ENCODE data around the gene MVP.

MVP gene

DNA sequence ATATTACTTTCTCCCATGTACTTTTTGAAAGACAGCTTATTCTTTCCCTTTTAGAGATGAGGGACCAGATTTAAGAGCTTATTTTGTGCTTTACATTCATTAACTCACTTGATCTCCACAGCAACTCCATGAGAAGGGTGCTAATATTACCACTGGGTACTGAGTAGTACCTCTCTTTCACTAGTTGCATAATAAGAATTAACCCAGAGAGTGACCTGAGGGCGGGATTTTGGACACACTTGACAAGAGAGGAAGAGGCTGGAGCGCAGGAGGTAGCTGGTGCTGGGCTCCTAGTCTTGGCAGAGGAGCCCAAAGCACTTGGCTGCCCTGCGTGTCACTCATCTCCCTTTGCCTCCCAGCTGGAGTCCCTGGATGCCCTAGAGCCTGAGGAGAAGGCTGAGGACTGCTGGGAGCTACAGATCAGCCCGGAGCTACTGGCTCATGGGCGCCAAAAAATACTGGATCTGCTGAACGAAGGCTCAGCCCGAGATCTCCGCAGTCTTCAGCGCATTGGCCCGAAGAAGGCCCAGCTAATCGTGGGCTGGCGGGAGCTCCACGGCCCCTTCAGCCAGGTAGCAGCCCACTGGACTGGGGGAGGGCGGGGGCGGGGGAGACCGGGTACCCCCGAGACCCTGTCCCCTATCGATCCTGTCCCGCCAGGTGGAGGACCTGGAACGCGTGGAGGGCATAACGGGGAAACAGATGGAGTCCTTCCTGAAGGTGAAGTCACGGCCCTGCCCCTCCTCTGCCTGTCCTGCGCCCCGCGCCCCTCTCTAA is 15.6 kb upstream of the MVP start:
- DNase-seq, result no peak

DNA sequence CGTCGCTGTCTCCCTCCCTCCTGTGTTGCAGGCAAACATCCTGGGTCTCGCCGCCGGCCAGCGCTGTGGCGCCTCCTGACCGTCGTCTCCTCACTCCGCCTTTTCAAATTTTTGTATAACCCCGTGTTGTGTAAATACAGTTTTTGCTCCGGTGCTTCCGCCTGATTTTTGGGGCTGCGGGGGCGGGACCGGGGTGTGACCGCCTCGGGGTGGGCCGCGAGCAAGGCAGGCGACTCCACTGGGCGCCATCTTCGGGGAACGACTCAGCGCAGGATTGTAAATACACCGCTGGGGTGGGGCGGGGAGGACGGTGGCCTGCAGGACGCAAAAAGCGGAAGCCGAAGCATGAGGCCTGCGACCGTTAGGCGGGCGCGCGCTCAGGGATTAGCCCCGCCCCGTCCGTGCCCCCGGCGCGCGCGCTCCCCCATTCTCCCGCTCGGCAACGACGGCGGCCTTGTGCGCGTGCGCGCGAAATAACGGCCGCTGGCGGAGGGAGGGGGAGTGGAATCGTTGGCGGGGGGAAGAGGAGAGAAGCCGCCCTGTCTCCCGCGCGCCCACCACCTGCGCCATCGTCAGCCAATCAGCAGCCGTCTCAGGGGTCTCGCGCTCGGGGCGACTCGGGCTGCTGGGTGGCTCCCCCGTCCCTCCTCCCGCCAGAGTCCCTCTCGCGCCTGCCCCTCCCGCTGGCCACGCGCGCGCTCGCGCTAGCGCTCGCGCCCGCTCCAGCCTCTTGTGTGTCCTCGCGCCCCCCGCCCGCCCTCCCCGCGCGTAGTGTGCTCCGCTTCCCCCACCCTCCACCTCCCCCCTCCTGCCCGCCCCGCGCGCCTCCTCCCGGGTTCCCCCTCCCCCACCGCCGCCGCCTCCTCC is 14.8 kb upstream of the MVP start:
- peak; percentile 99 for DNase-seq

DNA sequence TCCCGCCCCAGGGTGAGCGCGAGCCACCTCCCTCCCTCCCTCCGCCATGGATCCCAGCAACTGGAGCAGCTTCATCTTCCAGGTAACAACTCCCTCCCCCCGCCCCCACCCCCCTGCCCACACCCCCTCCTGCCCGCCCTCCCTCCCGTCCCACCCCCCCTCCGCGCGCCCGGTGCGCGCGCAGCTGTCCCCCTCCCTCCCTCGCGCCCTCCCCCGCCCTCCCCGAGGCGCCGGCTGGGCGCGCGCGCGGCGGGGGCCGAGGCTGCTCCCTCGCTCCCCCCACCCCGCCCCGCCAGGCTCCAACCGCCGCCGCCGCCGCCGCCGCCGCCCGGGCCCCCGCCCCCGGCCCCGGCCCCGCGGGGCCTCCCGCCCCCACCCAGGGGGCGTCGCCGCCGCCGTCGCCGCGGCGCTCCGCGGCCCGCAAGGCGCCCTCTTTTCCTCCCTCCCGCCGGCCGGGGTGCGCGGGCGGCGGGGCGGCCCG is 14.1 kb upstream of the MVP start, which contains the start of gene MAZ:
Gene MAZ, plus strand, starts transcription at position 431 of the 481 bp plus-strand sequence. CDS start 173 bp downstream, outside the sequence.
- DNase-seq, result no peak

DNA sequence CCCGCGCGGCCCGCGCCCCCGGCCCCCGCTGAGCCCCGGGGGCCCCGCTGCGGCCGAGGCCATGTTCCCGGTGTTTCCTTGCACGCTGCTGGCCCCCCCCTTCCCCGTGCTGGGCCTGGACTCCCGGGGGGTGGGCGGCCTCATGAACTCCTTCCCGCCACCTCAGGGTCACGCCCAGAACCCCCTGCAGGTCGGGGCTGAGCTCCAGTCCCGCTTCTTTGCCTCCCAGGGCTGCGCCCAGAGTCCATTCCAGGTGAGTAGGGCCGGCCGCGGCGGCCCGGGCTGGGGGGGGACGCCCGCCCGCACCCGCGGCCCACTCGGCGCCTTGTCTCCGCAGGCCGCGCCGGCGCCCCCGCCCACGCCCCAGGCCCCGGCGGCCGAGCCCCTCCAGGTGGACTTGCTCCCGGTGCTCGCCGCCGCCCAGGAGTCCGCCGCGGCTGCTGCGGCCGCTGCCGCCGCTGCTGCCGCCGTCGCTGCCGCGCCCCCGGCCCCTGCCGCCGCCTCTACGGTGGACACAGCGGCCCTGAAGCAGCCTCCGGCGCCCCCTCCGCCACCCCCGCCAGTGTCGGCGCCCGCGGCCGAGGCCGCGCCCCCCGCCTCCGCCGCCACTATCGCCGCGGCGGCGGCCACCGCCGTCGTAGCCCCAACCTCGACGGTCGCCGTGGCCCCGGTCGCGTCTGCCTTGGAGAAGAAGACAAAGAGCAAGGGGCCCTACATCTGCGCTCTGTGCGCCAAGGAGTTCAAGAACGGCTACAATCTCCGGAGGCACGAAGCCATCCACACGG is 13.4 kb upstream of the MVP start:
- DNase-seq, result peak; percentile 79

DNA sequence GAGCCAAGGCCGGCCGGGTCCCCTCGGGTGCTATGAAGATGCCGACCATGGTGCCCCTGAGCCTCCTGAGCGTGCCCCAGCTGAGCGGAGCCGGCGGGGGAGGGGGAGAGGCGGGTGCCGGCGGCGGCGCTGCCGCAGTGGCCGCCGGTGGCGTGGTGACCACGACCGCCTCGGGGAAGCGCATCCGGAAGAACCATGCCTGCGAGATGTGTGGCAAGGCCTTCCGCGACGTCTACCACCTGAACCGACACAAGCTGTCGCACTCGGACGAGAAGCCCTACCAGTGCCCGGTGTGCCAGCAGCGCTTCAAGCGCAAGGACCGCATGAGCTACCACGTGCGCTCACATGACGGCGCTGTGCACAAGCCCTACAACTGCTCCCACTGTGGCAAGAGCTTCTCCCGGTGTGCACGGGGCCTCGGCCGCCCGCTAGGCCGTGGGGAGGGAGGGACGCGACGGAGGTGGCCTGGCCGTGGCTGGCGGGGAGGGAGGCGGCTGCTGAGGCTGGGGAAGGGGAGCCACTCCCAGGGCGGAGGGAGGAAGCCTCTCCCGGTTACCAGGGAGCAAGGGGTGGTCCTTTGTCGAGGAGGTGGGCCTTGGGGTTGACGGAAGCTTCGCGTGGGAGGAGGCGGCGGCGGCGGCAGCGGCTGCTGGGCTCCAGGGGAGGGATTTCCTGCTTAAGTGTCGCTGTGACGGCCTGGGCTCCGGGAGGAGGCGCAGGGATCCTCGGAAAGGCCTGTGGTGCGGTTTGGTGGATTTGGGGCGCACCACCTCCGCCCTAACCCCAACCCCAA is 12.6 kb upstream of the MVP start:
- DNase-seq, result peak; percentile 95

DNA sequence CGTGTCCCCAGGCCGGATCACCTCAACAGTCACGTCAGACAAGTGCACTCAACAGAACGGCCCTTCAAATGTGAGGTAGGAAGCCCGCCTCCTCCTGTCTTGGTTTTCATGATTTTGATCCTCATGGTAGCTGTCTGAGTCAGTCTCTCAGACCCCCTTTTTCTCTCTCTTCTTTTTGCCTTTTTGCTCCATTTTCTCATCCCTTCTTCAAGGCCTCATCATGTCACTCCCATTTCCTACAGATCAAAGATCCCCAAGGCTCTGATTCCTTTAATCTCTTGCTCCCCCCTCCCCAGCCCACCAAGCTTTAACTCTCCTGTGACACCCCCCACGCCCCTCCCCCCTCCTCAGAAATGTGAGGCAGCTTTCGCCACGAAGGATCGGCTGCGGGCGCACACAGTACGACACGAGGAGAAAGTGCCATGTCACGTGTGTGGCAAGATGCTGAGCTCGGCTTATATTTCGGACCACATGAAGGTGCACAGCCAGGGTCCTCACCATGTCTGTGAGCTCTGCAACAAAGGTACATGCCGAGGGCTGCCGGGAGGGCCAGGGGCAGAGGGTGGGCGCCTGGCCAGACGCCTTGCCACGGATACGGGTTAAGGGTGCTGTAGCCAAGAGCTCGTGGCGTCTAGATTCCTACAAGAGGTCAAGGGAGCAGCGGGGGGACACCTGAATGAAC is 11.9 kb upstream of the MVP start:
- DNase-seq, result no peak

DNA sequence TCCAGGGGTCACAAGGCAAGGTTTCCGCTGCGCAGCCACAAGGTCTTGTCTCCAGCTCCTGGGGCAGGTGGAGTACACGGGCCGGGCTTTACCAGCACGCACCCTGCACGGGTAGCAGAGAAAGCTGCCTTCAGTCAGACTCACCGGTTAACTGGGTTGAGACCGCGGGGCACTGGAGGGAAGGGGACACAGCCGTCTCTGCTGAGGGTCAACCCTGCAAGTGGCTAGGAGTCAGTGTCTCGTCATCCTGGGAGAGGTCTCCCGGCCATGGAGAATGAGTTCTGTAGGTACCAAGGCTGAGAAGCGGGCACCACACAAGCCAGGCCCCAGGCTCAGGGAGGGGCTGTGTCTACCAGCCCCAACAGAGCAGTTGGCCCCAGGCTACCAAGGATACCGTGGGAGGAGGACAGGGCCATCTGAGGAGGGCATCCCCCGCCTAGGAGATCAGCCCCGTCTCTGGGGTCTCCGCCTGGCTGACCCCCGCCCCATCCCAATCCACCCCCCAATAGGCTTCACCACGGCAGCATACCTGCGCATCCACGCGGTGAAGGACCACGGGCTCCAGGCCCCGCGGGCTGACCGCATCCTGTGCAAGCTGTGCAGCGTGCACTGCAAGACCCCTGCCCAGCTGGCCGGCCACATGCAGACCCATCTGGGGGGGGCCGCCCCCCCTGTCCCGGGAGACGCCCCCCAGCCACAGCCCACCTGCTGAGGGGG is 11.1 kb upstream of the MVP start:
- no peak for DNase-seq

DNA sequence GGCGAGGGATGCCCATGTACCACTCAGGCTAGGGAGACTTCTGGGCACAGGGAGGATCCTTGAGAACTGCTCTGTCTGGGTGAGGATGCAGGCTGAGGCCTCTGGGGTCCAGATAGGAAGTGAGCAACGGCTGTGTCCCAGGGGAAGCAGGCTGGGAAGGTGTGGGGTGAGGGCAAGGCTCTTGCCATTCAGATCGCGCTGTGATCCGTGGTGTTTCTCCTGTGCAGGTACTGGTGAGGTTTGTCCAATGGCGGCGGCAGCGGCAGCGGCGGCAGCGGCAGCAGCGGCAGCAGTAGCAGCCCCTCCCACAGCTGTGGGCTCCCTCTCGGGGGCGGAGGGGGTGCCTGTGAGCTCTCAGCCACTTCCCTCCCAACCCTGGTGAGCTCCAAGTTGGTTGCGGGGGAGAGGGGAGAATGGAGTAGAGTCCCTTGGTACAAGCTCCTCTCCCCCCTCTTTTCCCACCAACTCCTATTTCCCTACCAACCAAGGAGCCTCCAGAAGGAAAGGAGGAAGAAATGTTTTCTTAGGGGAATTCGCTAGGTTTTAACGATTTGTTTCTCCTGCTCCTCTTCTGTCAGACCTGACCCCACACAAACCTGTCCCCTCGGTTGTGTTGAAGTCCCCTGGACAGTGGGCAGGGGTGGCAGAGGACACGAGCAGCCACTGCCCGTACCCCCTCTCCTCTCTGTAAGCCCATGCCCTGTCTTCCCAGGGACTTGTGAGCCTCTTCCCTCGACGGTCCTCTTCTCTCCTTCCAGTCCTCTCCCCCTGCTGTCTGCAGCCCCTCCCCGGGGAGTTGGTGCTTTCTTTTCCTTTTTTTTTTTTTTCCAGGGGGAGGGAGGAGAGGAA is 10.2 kb upstream of the MVP start:
- no peak for DNase-seq

DNA sequence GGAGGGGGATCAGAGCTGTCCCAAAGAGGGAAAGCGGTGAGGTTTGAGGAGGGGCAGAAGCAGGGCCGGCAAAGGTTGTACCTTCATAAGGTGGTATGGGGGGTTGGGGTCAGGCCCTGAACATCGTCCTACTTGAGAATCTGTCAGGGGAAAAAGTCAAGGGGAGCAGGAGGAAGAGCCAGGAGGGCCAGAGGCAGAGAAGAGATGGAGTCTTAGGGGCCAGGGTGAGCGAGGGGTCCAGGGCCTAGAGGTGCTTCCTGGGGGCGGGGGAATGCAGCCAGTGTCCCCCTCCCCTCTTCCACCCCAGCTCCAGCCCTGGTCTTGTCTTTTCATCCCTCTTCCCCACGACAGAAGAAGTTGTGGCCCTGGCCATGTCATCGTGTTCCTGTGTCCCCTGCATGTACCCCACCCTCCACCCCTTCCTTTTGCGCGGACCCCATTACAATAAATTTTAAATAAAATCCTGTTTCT is 9.5 kb upstream of the MVP start:
- DNase-seq, result no peak

DNA sequence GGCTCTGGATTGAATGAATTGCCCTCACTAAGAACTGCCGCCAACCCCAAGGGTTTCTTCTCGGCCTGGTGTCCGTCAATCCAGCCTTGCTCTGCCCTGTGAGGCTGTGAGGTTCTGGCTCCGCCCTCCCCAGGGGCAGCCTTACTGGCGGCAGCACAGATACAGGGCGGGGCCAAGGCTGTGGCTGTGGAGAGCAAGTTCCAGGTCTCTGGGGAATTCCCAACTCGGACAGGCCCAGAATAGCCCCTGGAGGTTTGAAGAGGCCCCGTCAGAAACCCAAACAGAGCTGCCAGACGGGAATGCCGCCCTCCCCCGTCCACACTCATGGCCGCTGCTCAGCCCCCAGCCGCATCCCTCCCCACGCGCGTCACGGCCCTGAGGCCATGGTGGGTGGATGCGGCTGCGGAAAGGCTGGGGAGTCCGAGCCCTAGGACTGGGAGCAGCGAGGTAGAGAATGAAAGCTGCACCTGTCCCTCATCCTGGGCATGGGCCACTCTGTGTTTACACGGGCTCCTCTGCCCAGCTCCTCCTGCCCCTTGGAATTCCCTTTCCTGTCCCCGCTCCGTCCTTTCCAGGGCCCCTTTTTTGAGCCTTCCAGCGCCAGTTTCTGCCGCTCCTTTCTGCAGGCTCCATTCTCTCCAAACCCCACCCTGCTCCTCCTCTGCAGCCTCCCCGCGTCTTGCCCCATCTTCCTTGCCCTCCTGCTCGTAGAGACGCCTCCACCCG is 8.9 kb upstream of the MVP start:
- DNase-seq, result peak; percentile 100

DNA sequence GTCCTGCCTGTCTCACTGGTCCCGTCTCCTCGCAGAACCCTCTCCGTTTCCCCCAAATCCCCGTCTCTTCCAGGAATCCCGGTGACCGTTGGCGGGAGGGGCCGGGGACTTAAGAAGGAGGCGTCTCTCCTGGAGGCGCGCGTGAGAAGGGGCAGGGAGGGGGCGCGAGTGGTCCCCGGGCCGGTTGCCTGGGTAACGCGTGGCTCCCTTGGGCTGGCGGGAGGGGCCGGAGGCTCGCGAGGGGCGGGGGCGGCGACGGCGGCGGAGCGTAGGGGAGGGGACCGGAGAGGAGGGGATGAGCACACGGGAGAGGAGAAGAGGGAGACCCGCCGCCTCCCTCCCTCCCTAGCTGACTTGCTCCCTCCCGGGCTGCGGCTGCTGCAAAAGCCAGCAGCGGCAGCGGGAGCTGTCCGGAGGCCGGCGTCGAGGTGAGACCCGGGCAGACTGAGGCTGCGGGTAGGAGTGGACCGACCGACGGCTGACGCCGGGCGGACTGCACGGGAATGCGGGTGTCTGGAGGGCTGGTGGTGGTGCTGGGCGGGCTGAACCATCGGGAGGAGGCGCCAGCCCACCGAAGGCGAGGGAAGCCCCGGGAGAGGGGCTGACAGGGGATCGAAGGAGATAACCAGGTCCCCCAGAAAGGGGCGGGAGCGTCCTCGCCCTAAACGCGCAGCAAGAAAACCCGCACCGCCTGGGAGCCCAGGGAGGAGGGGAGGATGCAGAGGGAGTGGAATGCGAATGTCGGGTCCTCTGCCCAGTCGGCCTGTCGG is 8.2 kb upstream of the MVP start, which contains the start of gene PRRT2:
Gene PRRT2, plus strand, starts transcription at position 298 of the 770 bp plus-strand sequence. CDS start 862 bp downstream, outside the sequence.
- DNase-seq, result peak; percentile 80

DNA sequence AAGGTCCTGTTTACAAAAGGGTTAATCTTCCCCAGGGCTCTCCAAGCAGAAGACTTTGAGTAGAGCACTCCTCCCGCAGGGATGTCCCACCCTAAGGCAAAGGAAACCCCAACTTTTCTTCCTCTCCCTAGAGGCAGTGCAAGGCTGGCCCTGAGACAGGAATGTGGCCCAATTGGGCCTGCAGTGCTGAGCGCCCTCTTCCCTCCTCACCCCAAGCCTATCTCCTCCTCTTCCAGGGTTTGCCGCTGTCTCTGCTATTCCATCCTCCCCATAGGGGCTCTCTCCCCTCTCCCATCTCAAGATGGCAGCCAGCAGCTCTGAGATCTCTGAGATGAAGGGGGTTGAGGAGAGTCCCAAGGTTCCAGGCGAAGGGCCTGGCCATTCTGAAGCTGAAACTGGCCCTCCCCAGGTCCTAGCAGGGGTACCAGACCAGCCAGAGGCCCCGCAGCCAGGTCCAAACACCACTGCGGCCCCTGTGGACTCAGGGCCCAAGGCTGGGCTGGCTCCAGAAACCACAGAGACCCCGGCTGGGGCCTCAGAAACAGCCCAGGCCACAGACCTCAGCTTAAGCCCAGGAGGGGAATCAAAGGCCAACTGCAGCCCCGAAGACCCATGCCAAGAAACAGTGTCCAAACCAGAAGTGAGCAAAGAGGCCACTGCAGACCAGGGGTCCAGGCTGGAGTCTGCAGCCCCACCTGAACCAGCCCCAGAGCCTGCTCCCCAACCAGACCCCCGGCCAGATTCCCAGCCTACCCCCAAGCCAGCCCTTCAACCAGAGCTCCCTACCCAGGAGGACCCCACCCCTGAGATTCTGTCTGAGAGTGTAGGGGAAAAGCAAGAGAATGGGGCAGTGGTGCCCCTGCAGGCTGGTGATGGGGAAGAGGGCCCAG is 7.3 kb upstream of the MVP start:
- DNase-seq, result no peak

DNA sequence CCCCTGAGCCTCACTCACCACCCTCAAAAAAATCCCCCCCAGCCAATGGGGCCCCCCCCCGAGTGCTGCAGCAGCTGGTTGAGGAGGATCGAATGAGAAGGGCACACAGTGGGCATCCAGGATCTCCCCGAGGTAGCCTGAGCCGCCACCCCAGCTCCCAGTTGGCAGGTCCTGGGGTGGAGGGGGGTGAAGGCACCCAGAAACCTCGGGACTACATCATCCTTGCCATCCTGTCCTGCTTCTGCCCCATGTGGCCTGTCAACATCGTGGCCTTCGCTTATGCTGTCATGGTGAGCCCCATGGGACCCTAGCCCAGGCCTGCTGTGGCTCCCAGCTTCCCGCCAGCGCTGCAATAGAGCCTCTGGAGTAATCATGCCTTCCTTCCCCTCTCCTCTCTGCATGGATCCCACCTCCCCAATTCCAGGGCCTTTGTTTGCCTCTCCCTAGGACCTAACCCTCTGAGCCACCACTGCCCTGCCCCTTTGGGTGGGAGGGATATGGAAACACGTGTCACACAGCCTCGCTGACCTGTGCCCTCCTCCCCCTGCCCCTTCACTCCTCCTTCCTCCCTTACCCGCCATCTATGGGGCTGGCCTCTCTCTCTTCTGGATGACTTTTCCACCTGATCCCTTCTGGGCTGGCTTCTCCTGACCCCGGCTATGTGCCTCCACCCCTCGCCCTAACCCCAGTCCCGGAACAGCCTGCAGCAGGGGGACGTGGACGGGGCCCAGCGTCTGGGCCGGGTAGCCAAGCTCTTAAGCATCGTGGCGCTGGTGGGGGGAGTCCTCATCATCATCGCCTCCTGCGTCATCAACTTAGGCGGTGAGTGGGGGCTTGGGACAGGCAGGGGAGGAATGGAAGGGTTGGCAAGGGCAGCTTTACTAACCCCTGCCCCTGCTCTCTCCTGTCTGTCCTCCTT is 6.4 kb upstream of the MVP start:
- no peak for DNase-seq

DNA sequence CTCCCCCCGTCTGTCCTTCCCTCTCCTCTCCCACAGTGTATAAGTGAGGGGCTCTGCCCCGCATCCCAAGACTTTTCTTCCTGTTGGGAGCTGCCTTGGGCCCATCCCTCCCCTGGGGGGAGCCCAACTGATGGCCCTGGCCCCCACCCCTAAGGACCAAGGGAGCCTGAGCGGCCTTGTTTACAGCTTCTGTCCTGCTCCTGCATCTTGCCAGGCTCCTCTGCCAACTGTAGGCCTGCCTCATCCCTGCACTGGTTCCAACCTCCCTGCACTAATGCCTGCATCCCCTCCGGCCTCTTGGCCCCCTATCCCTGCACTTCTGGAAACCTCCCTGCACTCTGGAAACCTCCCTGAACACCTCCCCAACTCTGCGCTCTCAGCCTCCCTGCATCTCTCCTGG is 5.7 kb upstream of the MVP start:
- DNase-seq, result no peak

DNA sequence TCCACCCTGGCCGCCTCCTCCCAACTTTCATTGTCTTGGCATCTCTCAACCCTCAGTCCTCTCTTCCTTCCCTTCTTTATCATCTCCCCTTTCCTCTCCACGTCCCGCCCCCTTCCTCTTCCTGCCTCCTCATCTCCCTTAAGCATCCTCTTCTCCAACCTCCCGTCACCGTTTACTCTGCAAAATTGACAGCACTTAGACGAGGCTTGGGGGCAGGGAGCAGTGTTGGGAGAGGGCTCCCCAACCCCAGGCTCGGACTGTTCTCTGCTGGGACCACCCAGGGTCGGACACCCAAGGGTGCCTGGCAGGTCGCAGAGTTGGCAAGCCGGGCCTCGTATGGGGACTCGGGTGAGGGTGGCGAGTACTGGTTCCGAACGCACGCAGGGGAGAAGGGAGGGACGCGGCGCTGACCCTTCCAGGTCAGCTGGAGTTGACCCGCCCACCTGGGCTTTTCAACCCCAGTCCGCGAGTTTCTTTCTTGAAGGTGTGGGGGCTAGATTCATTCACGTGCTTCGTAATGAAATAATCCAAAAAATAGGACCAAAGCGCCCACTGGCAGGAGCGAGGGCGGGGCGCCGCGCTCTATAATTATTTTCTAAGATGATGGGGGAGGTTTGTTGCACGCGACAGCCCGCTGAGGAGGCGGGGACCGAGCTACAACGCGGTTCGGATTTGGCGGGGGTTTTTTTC is 5.1 kb upstream of the MVP start:
- no peak for DNase-seq
